Keratinocyte (primary cell): ENCODE data around the gene UBLCP1. TPM values are rescaled to one million over a fixed set of nuclear protein-coding genes. Genes with fewer than 3 reads are reported as not detected.

ENCODE experiments used
- DNase-seq: peaks from one replicate; pipeline ENCODE4 v3.0.0-alpha.2; 2011; ENCODE audit warnings: low read depth, missing footprints, low spot score
- FAIRE-seq: peaks from 2 replicates; lab custom pipeline; 2011; peaks lifted over from hg19 to GRCh38; lab: Jason Lieb, UNC
- H2AFZ ChIP-seq: 2 replicates; pipeline ENCODE4 v1.6.0; 2012; ENCODE audit warnings: low read length, control low read depth, inconsistent platforms; ENCODE audit not compliant: control insufficient read depth
- H3K27ac ChIP-seq: 2 replicates; pipeline ENCODE4 v1.5.1; 2011; ENCODE audit warnings: low read length; ENCODE audit not compliant: control insufficient read depth, insufficient read depth
- H3K27me3 ChIP-seq: 3 replicates; pipeline ENCODE4 v1.6.0; 2011; ENCODE audit warnings: low read length; ENCODE audit not compliant: control insufficient read depth, insufficient read depth; ENCODE audit errors: extremely low read depth
- H3K36me3 ChIP-seq, 2 experiments: 2 replicates in 1 of 2; 3 replicates in 1 of 2; pipeline ENCODE4 v1.5.1; 2011; ENCODE audit warnings: low read length in 2 of 2, mild to moderate bottlenecking in 1 of 2; ENCODE audit not compliant: control insufficient read depth in 2 of 2, insufficient read depth in 2 of 2; ENCODE audit errors: extremely low read depth in 1 of 2
- H3K4me1 ChIP-seq: 3 replicates; pipeline ENCODE4 v1.5.1; 2011; ENCODE audit warnings: low read length; ENCODE audit not compliant: control insufficient read depth, insufficient read depth; ENCODE audit errors: extremely low read depth
- H3K4me2 ChIP-seq: 3 replicates; pipeline ENCODE4 v1.6.0; 2011; ENCODE audit warnings: low read depth, low read length; ENCODE audit not compliant: control insufficient read depth, insufficient read depth; ENCODE audit errors: extremely low read depth
- H3K4me3 ChIP-seq, 3 experiments: fragments of 200-600 bp in 1 of 3; sonication (generic) in 1 of 3; 2 replicates in 2 of 3; 3 replicates in 1 of 3; pipeline ENCODE4 v1.5.1; 2011 to 2016; ENCODE audit warnings: low read length in 3 of 3, mild to moderate bottlenecking in 3 of 3, control low read depth in 2 of 3, inconsistent platforms in 1 of 3, low read depth in 1 of 3, mixed read lengths in 1 of 3, mixed run types in 1 of 3, moderate library complexity in 1 of 3; ENCODE audit not compliant: control insufficient read depth in 2 of 3, insufficient read depth in 2 of 3; ENCODE audit errors: extremely low read depth in 1 of 3
- H3K79me2 ChIP-seq: 2 replicates; pipeline ENCODE4 v1.6.0; 2012; ENCODE audit warnings: low read length; ENCODE audit not compliant: control insufficient read depth, insufficient read depth
- H3K9ac ChIP-seq: 3 replicates; pipeline ENCODE4 v1.6.0; 2011; ENCODE audit warnings: low read length; ENCODE audit not compliant: control insufficient read depth, insufficient read depth; ENCODE audit errors: extremely low read depth
- H3K9me1 ChIP-seq: 3 replicates; pipeline ENCODE4 v1.6.0; 2011; ENCODE audit warnings: low read length; ENCODE audit not compliant: control insufficient read depth, insufficient read depth; ENCODE audit errors: extremely low read depth
- H3K9me3 ChIP-seq: 2 replicates; pipeline ENCODE4 v1.5.1; 2012; ENCODE audit warnings: low read depth, low read length; ENCODE audit not compliant: control insufficient read depth
- H4K20me1 ChIP-seq: 3 replicates; pipeline ENCODE4 v1.6.0; 2011; ENCODE audit warnings: low read length; ENCODE audit not compliant: control insufficient read depth, insufficient read depth; ENCODE audit errors: extremely low read depth
- EZH2 ChIP-seq: IDR thresholded peaks from one replicate; pipeline ENCODE4 v1.6.1; 2012; ENCODE audit warnings: inconsistent platforms, mild to moderate bottlenecking, low read length, moderate library complexity
- dilution Hi-C: fragments of 300-500 bp; cut with MboI; formaldehyde crosslinking; loops from one replicate; pipeline ENCODE4 v1.7.0; 2020; ENCODE audit warnings: low sequenced_read_pairs; ENCODE audit not compliant: extremely low pct_ligation_motif_present
- polyA plus RNA-seq, 5 experiments: library from polyadenylated mRNA; depleted of rRNA in 3 of 5; stranded (reverse) in 3 of 5; stranded (forward) in 1 of 5; unstranded in 1 of 5; fragments of >200 nt; gene quantifications; 1 replicate in 1 of 5; 2 replicates in 3 of 5; 3 replicates in 1 of 5; pipeline versions ENCODE4 v1.2.1 to v1.2.3, GENCODE V29; 2011 to 2012; ENCODE audit warnings: missing spikeins in 2 of 5, low read depth in 1 of 5, low replicate concordance in 1 of 5
- TF ChIP-seq, protein P1 (sequence below), 3 experiments: IDR thresholded peaks in 1 of 3; conservative IDR thresholded peaks in 1 of 3; optimal IDR thresholded peaks in 1 of 3; 2 replicates in 2 of 3; 3 replicates in 1 of 3; pipeline versions ENCODE3 to v1.5.1; 2011; ENCODE audit warnings: low read length in 3 of 3, mild to moderate bottlenecking in 3 of 3, moderate library complexity in 2 of 3, control low read depth in 1 of 3, inconsistent platforms in 1 of 3; ENCODE audit not compliant: insufficient read depth in 2 of 3; ENCODE audit errors: extremely low read depth in 1 of 3

The UBLCP1 gene
- polyA plus RNA-seq, 1 donor (not counting 4 experiments of a cell fraction or from before 2014, with no cell fraction given): 42.5 TPM

DNA sequence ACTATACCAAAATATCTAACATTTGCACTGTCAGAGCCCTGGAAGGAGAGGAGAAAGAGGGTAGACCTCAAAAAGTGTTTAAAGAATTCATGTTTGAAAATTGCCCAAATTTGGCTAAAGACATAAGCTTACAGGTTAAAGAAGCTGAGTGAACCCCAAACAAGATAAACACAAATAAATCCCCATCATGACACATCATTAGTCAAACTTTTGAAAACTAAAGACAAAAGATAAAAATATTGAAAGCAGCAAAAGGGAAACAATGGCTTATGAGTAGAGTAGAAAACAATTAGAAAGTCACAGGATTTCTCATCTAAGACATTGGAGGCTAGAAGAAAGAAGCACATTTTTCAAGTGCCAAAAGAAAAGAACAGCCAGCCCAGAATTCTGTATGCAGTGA lies 6.1 kb upstream of the UBLCP1 start:
- dilution Hi-C loops: no loop called here
- FAIRE-seq: no peak
- H3K79me2 ChIP-seq: no peaks in the 10 kb centered on the region

DNA sequence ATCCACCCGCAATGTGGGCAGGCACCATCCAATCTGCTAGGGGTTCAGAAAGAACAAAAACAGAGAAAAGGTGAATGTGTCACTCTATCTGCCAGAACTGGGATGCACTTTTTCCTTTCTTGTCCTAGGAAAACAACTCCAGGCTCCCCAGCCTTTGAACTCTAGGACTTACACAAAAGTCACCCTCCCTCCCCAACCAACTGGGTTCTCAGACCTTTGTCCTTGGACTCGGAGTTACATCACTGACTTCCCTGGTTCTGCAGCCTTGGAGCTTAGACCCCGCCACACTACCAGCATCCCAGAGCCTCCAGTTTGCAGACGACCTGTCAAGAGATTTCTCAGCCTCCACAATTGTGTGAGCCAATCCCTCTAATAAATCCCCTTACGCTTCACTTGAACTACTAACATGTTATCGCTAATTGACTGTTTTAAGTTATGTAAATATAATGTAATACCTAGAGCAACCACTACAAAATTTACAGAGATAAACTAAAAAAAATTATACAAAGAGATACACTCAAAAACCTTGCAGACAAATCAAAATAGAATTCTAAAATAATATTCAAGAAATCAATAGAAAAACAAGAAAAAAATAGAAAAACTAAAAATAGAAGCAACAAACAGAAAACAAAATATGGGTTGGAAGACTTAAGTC lies 5.3 kb upstream of the UBLCP1 start:
- no peaks in the 10 kb centered on the region for H3K36me3 ChIP-seq
- no peaks in the 10 kb centered on the region for H3K9me1 ChIP-seq
- no peak overlapping the region for H3K27ac ChIP-seq
- H3K9me3 ChIP-seq: no peaks in the 10 kb centered on the region
- no peak for FAIRE-seq
- H3K27me3 ChIP-seq: no peaks in the 10 kb centered on the region
- H3K9ac ChIP-seq: no peak overlapping the region
- dilution Hi-C loops: no loop called here
- H4K20me1 ChIP-seq: no peaks in the 10 kb centered on the region
- TF ChIP-seq, protein P1, sequence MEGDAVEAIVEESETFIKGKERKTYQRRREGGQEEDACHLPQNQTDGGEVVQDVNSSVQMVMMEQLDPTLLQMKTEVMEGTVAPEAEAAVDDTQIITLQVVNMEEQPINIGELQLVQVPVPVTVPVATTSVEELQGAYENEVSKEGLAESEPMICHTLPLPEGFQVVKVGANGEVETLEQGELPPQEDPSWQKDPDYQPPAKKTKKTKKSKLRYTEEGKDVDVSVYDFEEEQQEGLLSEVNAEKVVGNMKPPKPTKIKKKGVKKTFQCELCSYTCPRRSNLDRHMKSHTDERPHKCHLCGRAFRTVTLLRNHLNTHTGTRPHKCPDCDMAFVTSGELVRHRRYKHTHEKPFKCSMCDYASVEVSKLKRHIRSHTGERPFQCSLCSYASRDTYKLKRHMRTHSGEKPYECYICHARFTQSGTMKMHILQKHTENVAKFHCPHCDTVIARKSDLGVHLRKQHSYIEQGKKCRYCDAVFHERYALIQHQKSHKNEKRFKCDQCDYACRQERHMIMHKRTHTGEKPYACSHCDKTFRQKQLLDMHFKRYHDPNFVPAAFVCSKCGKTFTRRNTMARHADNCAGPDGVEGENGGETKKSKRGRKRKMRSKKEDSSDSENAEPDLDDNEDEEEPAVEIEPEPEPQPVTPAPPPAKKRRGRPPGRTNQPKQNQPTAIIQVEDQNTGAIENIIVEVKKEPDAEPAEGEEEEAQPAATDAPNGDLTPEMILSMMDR (optimal IDR thresholded peaks at IDR 0.05 in 1 of 3, IDR thresholded peaks at IDR 0.05 in 1 of 3, conservative IDR thresholded peaks at IDR 0.05 in 1 of 3; ENCODE audit: extremely low read depth in 1 of 3, insufficient read depth in 2 of 3, low read length in 3 of 3): no peak
- no peak for TF ChIP-seq EZH2
- DNase-seq: no peak
- no peaks in the 10 kb centered on the region for H3K79me2 ChIP-seq
- H3K4me1 ChIP-seq: peaks cover 6% of the 10 kb centered on the region
- H3K4me2 ChIP-seq: no peak overlapping the region
- no peak overlapping the region for H3K4me3 ChIP-seq
- H2AFZ ChIP-seq: no peak overlapping the region

More for the DNA sequence above, 6.1 kb upstream of the UBLCP1 start:
- H3K27ac ChIP-seq: no peak overlapping the region
- H4K20me1 ChIP-seq: no peaks in the 10 kb centered on the region
- DNase-seq: no peak
- H3K27me3 ChIP-seq: no peaks in the 10 kb centered on the region
- no peak overlapping the region for H3K9ac ChIP-seq
- H3K4me2 ChIP-seq: no peak overlapping the region
- TF ChIP-seq, protein P1 (optimal IDR thresholded peaks at IDR 0.05 in 1 of 3, IDR thresholded peaks at IDR 0.05 in 1 of 3, conservative IDR thresholded peaks at IDR 0.05 in 1 of 3; ENCODE audit: extremely low read depth in 1 of 3, insufficient read depth in 2 of 3, low read length in 3 of 3): no peak
- no peak for TF ChIP-seq EZH2
- no peaks in the 10 kb centered on the region for H3K36me3 ChIP-seq
- no peaks in the 10 kb centered on the region for H3K9me3 ChIP-seq
- no peak overlapping the region for H3K4me3 ChIP-seq
- H3K4me1 ChIP-seq: peaks cover 1% of the 10 kb centered on the region
- H2AFZ ChIP-seq: no peak overlapping the region
- no peaks in the 10 kb centered on the region for H3K9me1 ChIP-seq
